HG02623 (cell line): Measurements from ENCODE around the gene UBXN7.
"Not testable (repeated sequence)": the region's sequence is repeated elsewhere in the genome, so short reads cannot be mapped to it uniquely, and the experiment has no call there.

Experiments used
- ATAC-seq: cut with Tn5 transposase; IDR thresholded peaks from one replicate; pipeline ENCODE4 v1.9.1; 2021; ENCODE audit warnings: moderate library complexity; ENCODE audit not compliant: unreplicated experiment

The UBXN7 gene, protein sequence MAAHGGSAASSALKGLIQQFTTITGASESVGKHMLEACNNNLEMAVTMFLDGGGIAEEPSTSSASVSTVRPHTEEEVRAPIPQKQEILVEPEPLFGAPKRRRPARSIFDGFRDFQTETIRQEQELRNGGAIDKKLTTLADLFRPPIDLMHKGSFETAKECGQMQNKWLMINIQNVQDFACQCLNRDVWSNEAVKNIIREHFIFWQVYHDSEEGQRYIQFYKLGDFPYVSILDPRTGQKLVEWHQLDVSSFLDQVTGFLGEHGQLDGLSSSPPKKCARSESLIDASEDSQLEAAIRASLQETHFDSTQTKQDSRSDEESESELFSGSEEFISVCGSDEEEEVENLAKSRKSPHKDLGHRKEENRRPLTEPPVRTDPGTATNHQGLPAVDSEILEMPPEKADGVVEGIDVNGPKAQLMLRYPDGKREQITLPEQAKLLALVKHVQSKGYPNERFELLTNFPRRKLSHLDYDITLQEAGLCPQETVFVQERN

GRCh38 chr3:196432137-196432879, at the start of gene UBXN7:
TSS of gene UBXN7 (minus strand) at chr3:196432427. CDS start at chr3:196432399, 28 bp downstream.
- peak; percentile 74 for ATAC-seq

GRCh38 chr3:196477678-196478077, 45.5 kb upstream of the UBXN7 start:
- ATAC-seq, result no peak

DNA sequence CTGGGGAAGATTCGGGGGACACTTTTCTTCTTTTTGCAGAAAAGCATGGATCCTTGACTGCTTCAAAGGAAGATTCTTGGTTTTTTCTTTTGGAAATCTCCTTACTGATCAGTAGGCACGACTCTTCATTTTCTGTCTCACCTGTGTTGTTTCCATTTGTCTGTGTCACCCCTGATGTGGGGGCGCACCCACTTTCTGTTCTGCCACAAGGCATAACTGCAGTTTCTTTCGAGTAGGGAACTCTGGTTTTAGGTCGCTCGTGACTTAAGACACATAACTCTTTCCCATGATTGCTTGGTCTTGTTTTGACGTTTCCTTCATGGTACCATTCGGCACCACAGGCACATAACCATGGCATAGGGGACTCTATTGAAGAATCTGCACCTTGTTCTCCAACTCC, 40.1 kb upstream of the UBXN7 start:
- ATAC-seq, result no peak

- ATAC-seq, result no peak
These were observed 39.3 kb upstream of the UBXN7 start for GRCh38 chr3:196471551-196471950.

- not testable (repeated sequence) for ATAC-seq
These were observed 38.0 kb upstream of the UBXN7 start for GRCh38 chr3:196470182-196470581.

- no peak for ATAC-seq
These were observed 31.6 kb upstream of the UBXN7 start for GRCh38 chr3:196463804-196464203.

DNA sequence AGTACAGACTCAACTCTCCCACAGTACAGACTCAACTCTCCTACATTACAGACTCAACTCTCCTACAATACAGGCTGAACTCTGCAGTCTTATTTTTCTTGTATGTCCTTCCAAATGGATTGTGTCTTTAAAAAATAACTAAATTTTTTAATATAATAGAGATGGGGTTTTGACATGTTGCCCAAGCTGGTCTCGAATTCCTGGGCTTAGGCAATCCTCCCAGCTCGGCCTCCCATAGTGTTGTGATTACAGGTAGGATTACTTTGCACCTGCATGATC, 31.2 kb upstream of the UBXN7 start:
- no peak for ATAC-seq

GRCh38 chr3:196462680-196463477, 30.7 kb upstream of the UBXN7 start:
- ATAC-seq, result not testable (repeated sequence)

DNA sequence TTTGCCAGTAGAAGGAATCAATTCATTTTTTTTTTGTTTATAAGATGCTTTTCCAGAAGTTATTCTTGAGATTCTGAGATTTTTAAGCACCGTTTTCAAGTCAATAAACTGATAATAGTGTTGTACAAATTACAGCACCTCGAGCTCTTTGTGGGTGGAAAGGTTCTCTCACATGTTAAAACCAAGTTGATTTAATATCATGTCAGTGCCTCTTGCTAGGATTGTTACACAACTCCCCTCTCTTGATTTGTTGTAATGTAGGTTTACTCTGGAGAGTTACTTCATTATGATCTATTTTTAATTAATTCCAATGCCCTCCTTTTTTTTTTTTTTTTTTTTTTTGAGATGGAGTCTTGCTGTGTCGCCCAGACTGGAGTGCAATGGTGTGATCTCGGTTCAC, 25.8 kb upstream of the UBXN7 start:
- ATAC-seq, result no peak

- ATAC-seq, result not testable (repeated sequence)
These were observed 25.2 kb upstream of the UBXN7 start for GRCh38 chr3:196457470-196457869.

DNA sequence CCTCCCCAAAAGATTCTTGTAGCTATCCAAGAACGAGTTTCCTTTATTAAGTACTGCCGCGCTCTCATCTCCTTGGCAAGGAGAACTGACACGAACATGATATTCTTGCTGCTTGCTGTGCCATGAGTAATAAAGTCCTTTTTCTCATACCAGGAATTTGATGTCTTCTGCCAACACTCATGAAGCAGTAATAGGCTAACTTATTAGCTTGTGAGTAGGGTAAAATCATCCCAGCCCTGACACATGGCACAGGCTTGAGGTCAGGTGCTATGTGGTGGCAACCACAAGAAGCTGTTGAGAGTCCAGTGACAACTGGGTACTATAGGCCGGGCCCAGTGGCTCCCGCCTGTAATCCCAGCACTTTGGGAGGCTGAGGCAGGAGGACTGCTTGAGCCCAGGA, 22.7 kb upstream of the UBXN7 start:
- ATAC-seq, result no peak

GRCh38 chr3:196445391-196445790, 13.2 kb upstream of the UBXN7 start:
- ATAC-seq, result not testable (repeated sequence)

DNA sequence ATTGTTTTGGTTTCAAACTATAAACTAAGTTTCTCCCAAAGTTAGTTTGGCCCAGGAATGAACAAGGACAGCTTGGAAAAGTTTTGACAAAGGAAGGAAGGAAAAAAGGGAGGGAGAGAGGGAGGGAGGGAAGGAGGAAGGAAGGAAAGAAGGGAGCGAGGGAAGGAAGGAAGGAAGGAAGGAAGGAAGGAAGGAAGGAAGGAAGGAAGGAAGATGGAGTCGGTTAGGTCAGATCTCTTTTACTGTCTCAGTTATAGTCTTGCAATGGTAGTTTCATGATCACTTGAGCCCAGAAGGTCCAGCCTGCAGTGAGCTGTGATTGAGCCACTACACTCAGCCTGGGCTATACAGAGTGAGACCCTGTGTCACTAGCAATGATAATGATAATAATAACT, 12.3 kb upstream of the UBXN7 start:
- ATAC-seq, result no peak

DNA sequence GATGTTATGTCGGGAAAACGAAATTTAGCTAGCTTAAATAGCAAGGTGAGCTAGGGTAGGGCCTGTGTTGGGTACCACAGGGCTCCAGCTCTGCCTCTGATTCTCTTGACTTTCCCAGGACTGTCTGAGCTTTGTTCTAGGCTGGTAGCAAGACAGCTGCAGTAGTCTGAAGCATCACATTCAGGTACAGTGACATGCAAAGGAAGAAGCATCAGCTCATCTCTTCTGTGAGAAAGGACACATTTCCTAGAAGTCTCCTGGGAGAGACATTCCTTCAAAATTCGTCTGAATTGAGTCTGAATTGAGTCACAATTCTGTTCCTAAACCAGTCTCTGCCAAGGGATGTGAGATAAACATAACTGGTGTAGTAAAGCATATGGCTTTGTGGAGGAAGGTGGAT, 8.5 kb upstream of the UBXN7 start:
- no peak for ATAC-seq

GRCh38 chr3:196440041-196440537, 7.9 kb upstream of the UBXN7 start:
- ATAC-seq, result no peak

DNA sequence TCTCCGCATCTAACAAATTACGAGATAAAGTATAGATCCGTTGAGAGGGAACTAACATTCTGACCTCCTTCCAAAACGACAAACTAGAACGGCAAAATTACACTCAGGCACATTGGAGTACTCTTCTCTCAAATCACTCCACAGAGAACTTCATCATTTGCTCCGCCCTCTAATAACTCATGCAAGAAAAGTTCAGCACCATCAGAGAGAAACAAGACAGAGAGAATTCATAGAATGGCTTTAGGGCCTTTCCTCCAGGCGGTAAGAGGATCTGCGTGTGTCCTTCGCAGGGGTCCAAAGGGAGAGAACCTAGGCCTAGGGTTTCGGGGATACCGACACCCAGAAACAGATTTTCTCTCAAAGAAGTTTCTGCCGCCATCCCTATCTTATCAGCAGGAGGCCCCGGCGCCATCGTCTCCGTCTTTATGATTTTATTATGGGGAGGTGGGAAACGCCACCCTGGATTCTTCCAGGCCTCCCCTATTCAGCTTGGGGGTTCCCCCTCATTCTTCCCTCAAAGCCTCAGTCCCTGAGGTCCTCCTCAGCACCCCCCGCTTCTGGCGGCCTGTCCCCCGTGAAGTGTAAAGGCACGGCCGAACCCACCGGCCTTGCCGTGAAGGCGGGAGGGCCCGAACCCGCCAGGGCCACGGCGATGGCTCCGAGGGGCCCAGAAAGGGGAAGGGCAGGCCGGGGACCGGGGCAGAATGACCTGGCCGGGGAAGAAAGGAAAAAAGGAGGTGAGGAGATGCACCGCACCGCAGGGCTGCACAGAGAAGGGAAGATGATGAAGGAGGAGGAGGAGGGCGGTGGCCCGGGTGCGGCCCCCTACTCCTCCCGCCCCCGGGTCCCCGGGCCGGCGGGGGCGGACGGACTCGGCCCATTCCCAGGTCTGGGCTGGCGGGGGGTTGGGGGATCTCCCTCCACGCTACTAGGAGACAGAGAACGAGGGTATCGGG, 768 bp downstream of the UBXN7 start:
- ATAC-seq, result peak; percentile 22

DNA sequence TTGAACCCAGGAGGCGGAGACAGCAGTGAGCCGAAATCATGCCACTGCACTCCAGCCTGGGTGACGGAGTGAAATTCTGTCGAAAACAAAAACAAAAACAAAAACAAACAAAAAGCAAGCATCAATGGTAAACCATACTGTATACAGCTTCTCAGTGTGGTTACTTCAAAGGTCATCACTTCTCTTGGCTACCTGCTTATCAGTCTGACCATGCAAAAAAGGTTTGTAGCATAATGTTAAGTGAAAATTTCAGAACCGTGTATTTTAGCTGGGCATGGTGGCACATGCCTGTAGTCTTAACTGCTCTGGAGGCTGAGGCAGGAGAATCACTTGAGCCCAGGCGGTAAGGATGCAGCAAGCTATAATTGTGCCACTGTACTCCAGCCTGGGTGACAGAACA, 4.2 kb downstream of the UBXN7 start:
- no peak for ATAC-seq

GRCh38 chr3:196424421-196424820, 7.8 kb downstream of the UBXN7 start:
- not testable (repeated sequence) for ATAC-seq

GRCh38 chr3:196423044-196423781, 9.0 kb downstream of the UBXN7 start:
- no peak for ATAC-seq
